ENCODE data around the gene SNTG2. TPM values are rescaled to one million over a fixed set of nuclear protein-coding genes. Genes with fewer than 3 reads are reported as not detected.

Gene SNTG2
- total RNA-seq, 2 experiments from 2014 or later: not detected

- DNase-seq (ENCODE audit: low spot score): no peak
- Histone ChIP-seq H3K9me3 (ENCODE audit: low read length) (no peaks in the 10 kb centered on the region), H4K20me1 (ENCODE audit: insufficient read depth, low read length) (no peaks in the 10 kb centered on the region), H3K4me1 (ENCODE audit: insufficient read depth, low read length, poor library complexity, severe bottlenecking) (peaks cover 6% of the 10 kb centered on the region), H3K79me2 (ENCODE audit: insufficient read depth, low read depth, low read length) (no peaks in the 10 kb centered on the region), H2AFZ (ENCODE audit: low read length) (no peak overlapping the region), H3K4me3 (ENCODE audit: low read depth, low read length, poor library complexity, severe bottlenecking) (no peak overlapping the region), H3K27ac (ENCODE audit: low read depth, low read length, poor library complexity, severe bottlenecking) (no peak overlapping the region), H3K9me2 (ENCODE audit: insufficient read depth, low read length) (no peaks in the 10 kb centered on the region), H3K4me2 (ENCODE audit: low read length) (no peak overlapping the region), H3K36me3 (ENCODE audit: insufficient read depth, low read length) (no peaks in the 10 kb centered on the region)
- no TSS peak for BruUV-seq (replicated peaks)
- TF ChIP-seq EZH2phosphoT487 (IDR thresholded peaks at IDR 0.05; ENCODE audit: borderline replicate concordance, low read depth, low read length) (no peak), CTCF (conservative IDR thresholded peaks at IDR 0.05; ENCODE audit: low read length) (no peak)
- intact Hi-C loops (cut with micrococcal nuclease; ENCODE audit: unreplicated experiment): no loop called here
- POLR2A ChIA-PET: interaction anchor here (0.7 to 1.4 kb wide), 2 partner anchors 12 to 29 kb away, joined by 3 read pairs; no protein-coding TSS in a partner anchor
- CTCF ChIA-PET (ENCODE audit: unreplicated experiment): no interaction called here
Observed at GRCh38 chr2:944693-945092, 6.0 kb upstream of the SNTG2 start.

- TF ChIP-seq CTCF (conservative IDR thresholded peaks at IDR 0.05; ENCODE audit: low read length) (no peak), EZH2phosphoT487 (IDR thresholded peaks at IDR 0.05; ENCODE audit: borderline replicate concordance, low read depth, low read length) (no peak)
- ChIA-PET POLR2A (interaction anchor here (0.7 to 1.4 kb wide), 2 partner anchors 11 to 29 kb away, joined by 3 read pairs; no protein-coding TSS in a partner anchor), CTCF (ENCODE audit: unreplicated experiment) (no interaction called here)
- Histone ChIP-seq H3K79me2 (ENCODE audit: insufficient read depth, low read depth, low read length) (no peaks in the 10 kb centered on the region), H3K9me2 (ENCODE audit: insufficient read depth, low read length) (no peaks in the 10 kb centered on the region), H3K27ac (ENCODE audit: low read depth, low read length, poor library complexity, severe bottlenecking) (no peak overlapping the region), H3K4me2 (ENCODE audit: low read length) (no peak overlapping the region), H2AFZ (ENCODE audit: low read length) (no peak overlapping the region), H3K9me3 (ENCODE audit: low read length) (no peaks in the 10 kb centered on the region), H3K36me3 (ENCODE audit: insufficient read depth, low read length) (no peaks in the 10 kb centered on the region), H4K20me1 (ENCODE audit: insufficient read depth, low read length) (no peaks in the 10 kb centered on the region), H3K4me3 (ENCODE audit: low read depth, low read length, poor library complexity, severe bottlenecking) (no peak overlapping the region), H3K4me1 (ENCODE audit: insufficient read depth, low read length, poor library complexity, severe bottlenecking) (peaks cover 6% of the 10 kb centered on the region)
- intact Hi-C loops (cut with micrococcal nuclease; ENCODE audit: unreplicated experiment): no loop called here
- DNase-seq (ENCODE audit: low spot score): no peak
- BruUV-seq (replicated peaks): no TSS peak
Observed at GRCh38 chr2:945104-945503, 5.5 kb upstream of the SNTG2 start.

DNA sequence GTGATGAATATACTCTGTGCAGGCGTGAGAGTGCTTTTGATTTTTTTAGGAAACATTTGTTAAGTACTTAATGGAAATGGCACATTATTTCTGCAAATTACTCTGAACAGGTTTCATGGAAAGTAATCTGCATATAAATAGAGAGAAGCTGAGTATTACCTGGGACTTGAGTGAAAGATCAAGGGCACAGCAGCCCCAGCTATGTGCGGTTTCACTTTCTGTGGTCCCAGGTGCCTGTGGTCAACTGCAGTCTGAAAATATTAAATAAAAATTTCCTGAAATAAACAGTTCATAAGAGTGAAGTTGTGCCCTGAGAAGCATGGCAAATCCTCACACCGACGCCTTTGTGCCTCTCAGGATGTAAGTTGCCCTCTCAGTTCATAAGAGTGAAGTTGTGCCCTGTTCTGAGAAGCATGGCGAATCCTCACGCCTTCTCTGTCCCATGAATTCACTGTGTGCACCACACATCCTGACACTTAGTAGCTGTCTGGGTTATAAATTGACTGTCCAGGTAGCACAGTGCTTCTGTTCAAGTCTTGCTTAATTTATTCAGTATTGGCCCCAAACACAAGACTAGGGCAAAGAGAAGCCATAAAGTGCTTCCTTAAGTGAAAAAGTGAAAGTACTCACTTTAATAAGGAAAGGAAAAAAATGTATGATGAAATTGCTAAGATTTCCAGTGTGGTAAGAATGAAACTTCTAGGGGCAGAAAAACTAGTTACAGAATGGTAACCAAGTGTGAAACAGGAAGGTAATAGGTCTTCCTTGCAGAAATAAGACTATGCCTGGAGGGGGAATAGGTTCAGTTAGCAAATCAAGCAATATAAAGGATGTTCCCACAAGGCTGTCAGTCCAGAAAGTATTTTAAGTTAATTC is 4.3 kb upstream of the SNTG2 start:
- Histone ChIP-seq H3K36me3 (ENCODE audit: insufficient read depth, low read length) (no peaks in the 10 kb centered on the region), H3K4me1 (ENCODE audit: insufficient read depth, low read length, poor library complexity, severe bottlenecking) (peaks cover 6% of the 10 kb centered on the region), H3K9me3 (ENCODE audit: low read length) (no peaks in the 10 kb centered on the region), H3K9me2 (ENCODE audit: insufficient read depth, low read length) (no peaks in the 10 kb centered on the region), H3K4me2 (ENCODE audit: low read length) (peak overlapping the region; percentile 36; the same call in 1 of the 2 replicates), H2AFZ (ENCODE audit: low read length) (no peak overlapping the region), H3K4me3 (ENCODE audit: low read depth, low read length, poor library complexity, severe bottlenecking) (no peak overlapping the region), H4K20me1 (ENCODE audit: insufficient read depth, low read length) (no peaks in the 10 kb centered on the region), H3K79me2 (ENCODE audit: insufficient read depth, low read depth, low read length) (no peaks in the 10 kb centered on the region), H3K27ac (ENCODE audit: low read depth, low read length, poor library complexity, severe bottlenecking) (no peak overlapping the region)
- POLR2A ChIA-PET: interaction anchor here (0.9 to 1.4 kb wide), 2 partner anchors 11 to 28 kb away, joined by 3 to 5 read pairs; no protein-coding TSS in a partner anchor
- BruUV-seq (replicated peaks): no TSS peak
- TF ChIP-seq CTCF (conservative IDR thresholded peaks at IDR 0.05; ENCODE audit: low read length): no peak
- no peak for TF ChIP-seq EZH2phosphoT487 (IDR thresholded peaks at IDR 0.05; ENCODE audit: borderline replicate concordance, low read depth, low read length)
- CTCF ChIA-PET (ENCODE audit: unreplicated experiment): no interaction called here
- DNase-seq (ENCODE audit: low spot score): no peak
- intact Hi-C loops (cut with micrococcal nuclease; ENCODE audit: unreplicated experiment): no loop called here
